ENCODE results near the gene PTK6. TPM values are rescaled to one million over a fixed set of nuclear protein-coding genes. Genes with fewer than 3 reads are reported as not detected.

PTK6 gene
- total RNA-seq, 1 experiment from 2014 or later = 6.7 TPM

- Histone ChIP-seq H2AFZ (ENCODE audit: low read depth, low read length, poor library complexity, severe bottlenecking) (no peak overlapping the region), H3K9me3 (ENCODE audit: control insufficient read depth in 1 of 2, insufficient read depth in 1 of 2, low read depth in 1 of 2, low read length in 2 of 2) (no peaks in the 10 kb centered on the region), H3K27me3 (ENCODE audit: insufficient read depth, low read length) (no peaks in the 10 kb centered on the region), H3K4me1 (ENCODE audit: control insufficient read depth in 1 of 2, insufficient read depth in 2 of 2, low read length in 2 of 2) (peaks cover 36 to 57% of the 10 kb centered on the region in 2 experiments), H3K4me3 (replicated peaks in 1 of 2; ENCODE audit: low read depth in 1 of 2, low read length in 2 of 2) (no peak overlapping the region), H3K4me2 (ENCODE audit: low read length) (peak overlapping the region; percentile 68), H3K9ac (ENCODE audit: low read length) (peak overlapping the region; percentile 22), H3K9me2 (ENCODE audit: insufficient read depth) (no peaks in the 10 kb centered on the region), H3K27ac (ENCODE audit: low read depth, low read length) (peak overlapping the region; percentile 71; the same call in 1 of the 2 replicates), H4K20me1 (ENCODE audit: insufficient read depth) (no peaks in the 10 kb centered on the region), H3K79me2 (ENCODE audit: insufficient read depth, low read length) (no peaks in the 10 kb centered on the region), H3K36me3 (ENCODE audit: control insufficient read depth in 1 of 2, insufficient read depth in 2 of 2, low read length in 2 of 2) (no peaks in the 10 kb centered on the region)
- no peak for DNase-seq (ENCODE audit: low read depth, low spot score)
- ATAC-seq = no peak
- CTCF ChIA-PET = no interaction called here
- intact Hi-C loops (cut with micrococcal nuclease) = loop anchor here (10.0 kb wide), 1 partner anchor 100 kb away; no protein-coding TSS in a partner anchor
- TF ChIP-seq EZH2phosphoT487 (IDR thresholded peaks at IDR 0.05; ENCODE audit: borderline replicate concordance) (no peak), SIN3A (IDR thresholded peaks at IDR 0.05; ENCODE audit: low read depth) (no peak), ATF3 (IDR thresholded peaks at IDR 0.05) (no peak), ZFX (IDR thresholded peaks at IDR 0.05) (no peak), FOSL1 (IDR thresholded peaks at IDR 0.05; ENCODE audit: low read depth) (no peak), ELF1 (IDR thresholded peaks at IDR 0.05; ENCODE audit: borderline replicate concordance, low read depth) (no peak), POLR2A (IDR thresholded peaks at IDR 0.05; ENCODE audit: borderline replicate concordance, extremely low read depth, insufficient read depth, insufficient read length) (no peak), CTCF (IDR thresholded peaks at IDR 0.05 in 2 of 3, conservative IDR thresholded peaks at IDR 0.05 in 1 of 3; ENCODE audit: borderline replicate concordance in 1 of 3, insufficient read depth in 1 of 3, low read depth in 2 of 3, low read length in 2 of 3) (no peak), EGR1 (IDR thresholded peaks at IDR 0.05; ENCODE audit: low read depth) (no peak), TCF7L2 (IDR thresholded peaks at IDR 0.05; ENCODE audit: borderline replicate concordance, extremely low read depth, insufficient read depth, insufficient read length) (no peak), JUND (IDR thresholded peaks at IDR 0.05) (no peak), RAD21 (IDR thresholded peaks at IDR 0.05; ENCODE audit: low read depth) (no peak), REST (IDR thresholded peaks at IDR 0.05; ENCODE audit: low read depth) (no peak), ZBTB33 (IDR thresholded peaks at IDR 0.05; ENCODE audit: extremely low read depth, insufficient replicate concordance, low read length) (no peak), SRF (IDR thresholded peaks at IDR 0.05; ENCODE audit: low read depth) (no peak), CEBPB (IDR thresholded peaks at IDR 0.05; ENCODE audit: low read depth) (no peak), ZNF274 (IDR thresholded peaks at IDR 0.05; ENCODE audit: low read depth, low read length) (no peak), POLR2AphosphoS5 (IDR thresholded peaks at IDR 0.05; ENCODE audit: low read depth, low read length) (no peak)
- BruUV-seq (replicated peaks) = no TSS peak
- RAD21 ChIA-PET (ENCODE audit: low non-redundant PET in 1 of 2, low total read pairs in 2 of 2, uncharacterized antibody in 2 of 2, unreplicated experiment in 2 of 2) = no interaction called here
- POLR2A ChIA-PET = interaction anchor here (0.6 kb wide), 1 partner anchor 32 kb away, joined by 5 read pairs; no protein-coding TSS in a partner anchor
Observed at GRCh38 chr20:63534427-63534830, 2.7 kb downstream of the PTK6 start.

All from HCT116 (cell line).